Skin epidermis (tissue), 12 donors: ENCODE data around the gene CCDC18.
"Not testable (repeated sequence)": the region's sequence is repeated elsewhere in the genome, so short reads cannot be mapped to it uniquely, and the experiment has no call there.

ENCODE experiments used
- H3K27ac ChIP-seq, 21 experiments: fragments of 200-600 bp; sonication (generic) in 11 of 21; one replicate each; pipeline ENCODE4 v1.5.0; 2020; ENCODE audit warnings: mild to moderate bottlenecking in 3 of 21, inconsistent platforms in 2 of 21, moderate library complexity in 2 of 21
- H3K4me3 ChIP-seq, 7 experiments: fragments of 200-600 bp; sonication (generic) in 2 of 7; one replicate each; pipeline ENCODE4 v1.5.0; 2020; ENCODE audit warnings: inconsistent platforms in 2 of 7, mild to moderate bottlenecking in 2 of 7, moderate library complexity in 1 of 7

The CCDC18 gene

GRCh38 chr1:93235261-93235660, 54.7 kb downstream of the CCDC18 start:
- H3K27ac ChIP-seq = no peak overlapping the region
- H3K4me3 ChIP-seq = no peak overlapping the region

- no peak overlapping the region for H3K4me3 ChIP-seq
- no peak overlapping the region for H3K27ac ChIP-seq
Measured at GRCh38 chr1:93237021-93237420, 56.5 kb downstream of the CCDC18 start.

- no peak overlapping the region for H3K4me3 ChIP-seq
- no peak overlapping the region for H3K27ac ChIP-seq
Measured at GRCh38 chr1:93238425-93238824, 57.9 kb downstream of the CCDC18 start.

- no peak overlapping the region for H3K4me3 ChIP-seq
- no peak overlapping the region for H3K27ac ChIP-seq
Measured at GRCh38 chr1:93239863-93240262, 59.3 kb downstream of the CCDC18 start.

GRCh38 chr1:93243233-93243632, 62.7 kb downstream of the CCDC18 start:
- H3K27ac ChIP-seq, H3K4me3 ChIP-seq: not testable (repeated sequence)

- no peak overlapping the region for H3K4me3 ChIP-seq
Measured at GRCh38 chr1:93244298-93245069, 64.0 kb downstream of the CCDC18 start.

GRCh38 chr1:93251966-93252365, 71.4 kb downstream of the CCDC18 start:
- Histone ChIP-seq H3K27ac (no peak overlapping the region), H3K4me3 (no peak overlapping the region)

More at GRCh38 chr1:93244298-93245069, 64.0 kb downstream of the CCDC18 start:
- no peak overlapping the region for H3K27ac ChIP-seq

- Histone ChIP-seq H3K27ac (no peak overlapping the region), H3K4me3 (no peak overlapping the region)
Measured at GRCh38 chr1:93252598-93252997, 72.1 kb downstream of the CCDC18 start.

GRCh38 chr1:93253516-93253915, 73.0 kb downstream of the CCDC18 start:
- Histone ChIP-seq H3K27ac (no peak overlapping the region), H3K4me3 (no peak overlapping the region)

GRCh38 chr1:93255222-93256079, 74.9 kb downstream of the CCDC18 start:
- H3K4me3 ChIP-seq = no peak overlapping the region
- no peak overlapping the region for H3K27ac ChIP-seq

GRCh38 chr1:93256433-93256832, 75.9 kb downstream of the CCDC18 start:
- no peak overlapping the region for H3K4me3 ChIP-seq
- H3K27ac ChIP-seq = no peak overlapping the region

GRCh38 chr1:93257889-93258288, 77.4 kb downstream of the CCDC18 start:
- Histone ChIP-seq H3K4me3 (no peak overlapping the region), H3K27ac (no peak overlapping the region)

GRCh38 chr1:93260726-93261125, 80.2 kb downstream of the CCDC18 start:
- H3K4me3 ChIP-seq = not testable (repeated sequence)

GRCh38 chr1:93262645-93263044, 82.1 kb downstream of the CCDC18 start:
- H3K27ac ChIP-seq = no peak overlapping the region

More at GRCh38 chr1:93260726-93261125, 80.2 kb downstream of the CCDC18 start:
- not testable (repeated sequence) for H3K27ac ChIP-seq

GRCh38 chr1:93268888-93269287, 88.4 kb downstream of the CCDC18 start:
- not testable (repeated sequence) for H3K27ac ChIP-seq, H3K4me3 ChIP-seq

More at GRCh38 chr1:93262645-93263044, 82.1 kb downstream of the CCDC18 start:
- H3K4me3 ChIP-seq = no peak overlapping the region

- not testable (repeated sequence) for H3K27ac ChIP-seq
Measured at GRCh38 chr1:93275262-93275633, 94.7 kb downstream of the CCDC18 start.

GRCh38 chr1:93275634-93276295, 95.2 kb downstream of the CCDC18 start:
- Histone ChIP-seq H3K27ac (no peak overlapping the region), H3K4me3 (no peak overlapping the region)

More at GRCh38 chr1:93275262-93275633, 94.7 kb downstream of the CCDC18 start:
- not testable (repeated sequence) for H3K4me3 ChIP-seq

- H3K4me3 ChIP-seq, H3K27ac ChIP-seq: not testable (repeated sequence)
Measured at GRCh38 chr1:93277530-93277929, 97.0 kb downstream of the CCDC18 start.

- no peak overlapping the region for H3K4me3 ChIP-seq
- H3K27ac ChIP-seq = no peak overlapping the region
Measured at GRCh38 chr1:93283496-93283895, 103.0 kb downstream of the CCDC18 start.

- Histone ChIP-seq H3K4me3 (no peak overlapping the region), H3K27ac (no peak overlapping the region)
Measured at GRCh38 chr1:93288558-93288957, 108.0 kb downstream of the CCDC18 start.
